Parathyroid adenoma (tissue), 2 donors: ENCODE measurements around the gene SRP68.

Experiments used
- H2AFZ ChIP-seq: fragments of 300-600 bp; sonication (generic); one replicate; pipeline ENCODE4 v1.7.0; 2017; ENCODE audit warnings: antibody characterized with exemption, mild to moderate bottlenecking
- H3K27ac ChIP-seq: fragments of 300-600 bp; sonication (generic); one replicate; pipeline ENCODE4 v1.7.0; 2017
- H3K27me3 ChIP-seq: fragments of 300-600 bp; sonication (generic); one replicate; pipeline ENCODE4 v1.7.0; 2017; ENCODE audit warnings: low read length; ENCODE audit not compliant: control insufficient read depth, insufficient read depth
- H3K36me3 ChIP-seq: fragments of 300-600 bp; sonication (generic); one replicate; pipeline ENCODE4 v1.7.0; 2017; ENCODE audit warnings: low read length; ENCODE audit not compliant: control insufficient read depth, insufficient read depth
- H3K4me1 ChIP-seq: fragments of 300-600 bp; sonication (generic); one replicate; pipeline ENCODE4 v1.7.0; 2017; ENCODE audit warnings: control low read depth
- H3K4me2 ChIP-seq: fragments of 300-600 bp; sonication (generic); one replicate; pipeline ENCODE4 v1.7.0; 2017; ENCODE audit warnings: low read length
- H3K4me3 ChIP-seq: fragments of 300-600 bp; sonication (generic); one replicate; pipeline ENCODE4 v1.7.0; 2017; ENCODE audit warnings: low read depth, low read length
- H3K79me2 ChIP-seq: fragments of 300-600 bp; sonication (generic); one replicate; pipeline ENCODE4 v1.7.0; 2017; ENCODE audit warnings: control low read depth
- H3K9ac ChIP-seq: fragments of 300-600 bp; sonication (generic); one replicate; pipeline ENCODE4 v1.7.0; 2017; ENCODE audit warnings: mild to moderate bottlenecking
- H3K9me3 ChIP-seq: fragments of 300-600 bp; sonication (generic); one replicate; pipeline ENCODE4 v1.7.0; 2017; ENCODE audit warnings: low read length; ENCODE audit not compliant: control insufficient read depth
- TF ChIP-seq, protein P1 (sequence below): fragments of 300-600 bp; sonication (generic); IDR thresholded peaks from one replicate; pipeline ENCODE4 v1.7.0; 2017; ENCODE audit warnings: antibody characterized with exemption, mild to moderate bottlenecking
- donor health status: primary hyperparathyroidism.

The SRP68 gene

DNA sequence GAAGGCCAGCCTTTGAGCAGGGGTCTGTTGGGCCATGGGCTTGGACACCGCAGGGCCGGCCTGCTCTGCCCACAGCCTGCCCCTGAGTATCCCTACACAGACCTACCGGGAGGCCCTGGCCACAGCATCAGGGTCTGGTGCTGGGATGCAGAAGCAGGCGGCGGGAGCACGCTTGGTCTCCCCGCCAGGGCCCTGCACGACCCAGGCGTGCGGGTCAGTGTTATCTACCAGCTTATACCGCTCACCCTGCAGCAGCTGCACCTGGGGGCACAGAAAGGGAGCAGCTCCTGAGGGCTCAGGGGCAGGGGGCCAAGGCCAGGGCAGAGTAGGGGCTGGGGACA is 54.0 kb downstream of the SRP68 start:
- no peak overlapping the region for H3K27ac ChIP-seq
- H3K4me1 ChIP-seq: peaks cover 7% of the 10 kb centered on the region
- no peak overlapping the region for H3K4me3 ChIP-seq
- H2AFZ ChIP-seq: no peak overlapping the region
- TF ChIP-seq, protein P1, sequence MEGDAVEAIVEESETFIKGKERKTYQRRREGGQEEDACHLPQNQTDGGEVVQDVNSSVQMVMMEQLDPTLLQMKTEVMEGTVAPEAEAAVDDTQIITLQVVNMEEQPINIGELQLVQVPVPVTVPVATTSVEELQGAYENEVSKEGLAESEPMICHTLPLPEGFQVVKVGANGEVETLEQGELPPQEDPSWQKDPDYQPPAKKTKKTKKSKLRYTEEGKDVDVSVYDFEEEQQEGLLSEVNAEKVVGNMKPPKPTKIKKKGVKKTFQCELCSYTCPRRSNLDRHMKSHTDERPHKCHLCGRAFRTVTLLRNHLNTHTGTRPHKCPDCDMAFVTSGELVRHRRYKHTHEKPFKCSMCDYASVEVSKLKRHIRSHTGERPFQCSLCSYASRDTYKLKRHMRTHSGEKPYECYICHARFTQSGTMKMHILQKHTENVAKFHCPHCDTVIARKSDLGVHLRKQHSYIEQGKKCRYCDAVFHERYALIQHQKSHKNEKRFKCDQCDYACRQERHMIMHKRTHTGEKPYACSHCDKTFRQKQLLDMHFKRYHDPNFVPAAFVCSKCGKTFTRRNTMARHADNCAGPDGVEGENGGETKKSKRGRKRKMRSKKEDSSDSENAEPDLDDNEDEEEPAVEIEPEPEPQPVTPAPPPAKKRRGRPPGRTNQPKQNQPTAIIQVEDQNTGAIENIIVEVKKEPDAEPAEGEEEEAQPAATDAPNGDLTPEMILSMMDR: no peak
- no peaks in the 10 kb centered on the region for H3K36me3 ChIP-seq
- H3K79me2 ChIP-seq: no peaks in the 10 kb centered on the region
- H3K9me3 ChIP-seq: no peaks in the 10 kb centered on the region
- H3K27me3 ChIP-seq: no peaks in the 10 kb centered on the region
- H3K4me2 ChIP-seq: no peak overlapping the region
- H3K9ac ChIP-seq: no peak overlapping the region

DNA sequence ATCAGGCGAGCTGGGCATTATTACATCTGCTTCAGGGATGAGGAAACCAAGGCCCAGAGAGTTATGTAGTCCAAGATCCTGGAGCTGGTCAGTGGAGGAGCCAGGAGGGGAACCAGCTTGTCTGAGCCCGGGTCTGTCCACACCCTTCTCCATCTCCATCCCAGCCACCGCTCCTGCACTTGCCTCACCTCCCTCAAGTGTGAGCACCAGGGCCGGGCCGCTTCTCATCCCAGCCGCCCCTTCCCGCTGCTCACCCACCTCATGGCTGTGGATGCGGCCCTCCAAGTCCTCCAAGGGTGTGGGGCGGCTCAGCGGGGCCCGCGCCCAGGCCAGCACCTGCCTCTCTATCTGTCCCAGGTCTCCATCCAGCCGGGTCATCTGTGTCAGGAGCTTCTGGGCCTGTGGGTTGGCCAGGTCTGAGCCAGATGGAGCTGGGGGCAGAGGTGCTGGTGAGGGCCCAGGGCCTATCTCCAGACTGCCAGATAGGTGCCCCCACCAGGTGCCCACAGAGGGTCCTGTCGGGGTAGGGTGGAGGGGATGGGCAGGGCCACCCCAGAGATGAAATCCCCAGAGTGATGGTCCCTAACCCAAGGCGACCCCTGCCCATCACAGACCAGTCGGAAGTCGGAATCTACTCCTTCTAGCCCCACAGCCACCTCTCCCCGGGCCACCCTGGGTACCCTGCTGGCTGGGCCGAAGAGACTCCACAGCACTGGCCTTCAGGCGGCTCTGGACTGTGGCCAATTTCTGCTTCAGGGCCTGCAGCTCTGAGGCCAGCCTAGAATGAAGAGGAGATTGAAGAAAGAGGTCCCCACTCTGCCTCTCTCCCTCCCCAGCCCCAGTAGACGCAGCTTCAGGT is 54.6 kb downstream of the SRP68 start:
- TF ChIP-seq, protein P1: no peak
- H3K9me3 ChIP-seq: no peaks in the 10 kb centered on the region
- H3K9ac ChIP-seq: no peak overlapping the region
- no peak overlapping the region for H3K27ac ChIP-seq
- no peaks in the 10 kb centered on the region for H3K79me2 ChIP-seq
- no peaks in the 10 kb centered on the region for H3K27me3 ChIP-seq
- no peaks in the 10 kb centered on the region for H3K36me3 ChIP-seq
- H2AFZ ChIP-seq: no peak overlapping the region
- H3K4me3 ChIP-seq: no peak overlapping the region
- peaks cover 7% of the 10 kb centered on the region for H3K4me1 ChIP-seq
- H3K4me2 ChIP-seq: no peak overlapping the region

- no peak overlapping the region for H3K4me3 ChIP-seq
- no peaks in the 10 kb centered on the region for H3K9me3 ChIP-seq
- TF ChIP-seq, protein P1: no peak
- no peaks in the 10 kb centered on the region for H3K27me3 ChIP-seq
- no peak overlapping the region for H3K9ac ChIP-seq
- H3K4me2 ChIP-seq: no peak overlapping the region
- H3K4me1 ChIP-seq: peaks cover 7% of the 10 kb centered on the region
- no peak overlapping the region for H2AFZ ChIP-seq
- H3K79me2 ChIP-seq: no peaks in the 10 kb centered on the region
- H3K36me3 ChIP-seq: no peaks in the 10 kb centered on the region
- no peak overlapping the region for H3K27ac ChIP-seq
Measured at GRCh38 chr17:76014925-76015261, 57.4 kb downstream of the SRP68 start.

- Histone ChIP-seq H3K4me3 (no peak overlapping the region), H2AFZ (peak overlapping the region; percentile 64), H3K27ac (peak overlapping the region; percentile 32), H3K4me1 (peaks cover 7% of the 10 kb centered on the region), H3K36me3 (no peaks in the 10 kb centered on the region), H3K9ac (no peak overlapping the region), H3K27me3 (no peaks in the 10 kb centered on the region), H3K9me3 (no peaks in the 10 kb centered on the region), H3K4me2 (no peak overlapping the region), H3K79me2 (no peaks in the 10 kb centered on the region)
- TF ChIP-seq, protein P1: peak; percentile 100
Measured at GRCh38 chr17:76014100-76014924, 58.0 kb downstream of the SRP68 start.
